Kidney (tissue), 14 donors: ENCODE data around the gene SYNE1. TPM values are rescaled to one million over a fixed set of nuclear protein-coding genes. Genes with fewer than 3 reads are reported as not detected.
"Not testable (repeated sequence)": the region's sequence is repeated elsewhere in the genome, so short reads cannot be mapped to it uniquely, and the experiment has no call there.

Experiments used
- DNase-seq, 5 donors: peaks; one replicate each; pipeline ENCODE4 v3.0.0-alpha.2; 2013 to 2020
- FAIRE-seq: peaks from 2 replicates; lab custom pipeline; 2012; peaks lifted over from hg19 to GRCh38; lab: Jason Lieb, UNC
- H3K27ac ChIP-seq, 2 donors: one replicate each; pipeline ENCODE4 v1.7.0; 2013; ENCODE audit warnings: low read depth in 2 of 2, low read length in 2 of 2, inconsistent platforms in 1 of 2
- H3K27me3 ChIP-seq: one replicate; pipeline ENCODE4 v1.7.1; 2013; ENCODE audit warnings: low read length, inconsistent platforms; ENCODE audit not compliant: control insufficient read depth, insufficient read depth
- H3K36me3 ChIP-seq, 3 donors: one replicate each; pipeline versions ENCODE4 v1.7.0 to v1.7.1; 2013; ENCODE audit warnings: low read length in 3 of 3, control low read depth in 1 of 3, inconsistent platforms in 1 of 3; ENCODE audit not compliant: insufficient read depth in 3 of 3, control insufficient read depth in 2 of 3
- H3K4me1 ChIP-seq, 3 donors: one replicate each; pipeline versions ENCODE4 v1.7.0 to v1.7.1; 2013; ENCODE audit warnings: low read length in 3 of 3, inconsistent platforms in 1 of 3, low read depth in 1 of 3; ENCODE audit not compliant: control insufficient read depth in 2 of 3, insufficient read depth in 2 of 3
- H3K4me3 ChIP-seq, 3 donors: one replicate each; pipeline versions ENCODE4 v1.7.0 to v1.8.1; 2013; ENCODE audit warnings: low read length in 3 of 3, control low read depth in 1 of 3, inconsistent platforms in 1 of 3
- H3K9ac ChIP-seq, 3 donors: one replicate each; pipeline versions ENCODE4 v1.7.0 to v1.7.1; 2013; ENCODE audit warnings: low read length in 3 of 3, control low read depth in 1 of 3, inconsistent platforms in 1 of 3
- H3K9me3 ChIP-seq, 3 donors: one replicate each; pipeline versions ENCODE4 v1.7.0 to v1.7.1; 2013; ENCODE audit warnings: low read length in 3 of 3, control low read depth in 1 of 3, inconsistent platforms in 1 of 3; ENCODE audit not compliant: control insufficient read depth in 2 of 3, insufficient read depth in 1 of 3
- CTCF ChIP-seq: IDR thresholded peaks from 3 replicates; pipeline ENCODE4 v1.5.1; 2012; ENCODE audit warnings: mild to moderate bottlenecking, moderate library complexity, borderline replicate concordance; ENCODE audit not compliant: insufficient read depth; ENCODE audit errors: extremely low read depth
- intact Hi-C: fragments of 100-400 bp; cut with DNase I; formaldehyde crosslinking; loops from one replicate; pipeline ENCODE4 v1.11.1; 2022
- polyA plus RNA-seq: library from polyadenylated mRNA; stranded (reverse); fragments of 350-450 nt; fragmentation: Illumina TruSeq; extraction: RNeasy Lipid Tissue Mini Kit (QIAGEN cat#74804); gene quantifications from one replicate; pipeline ENCODE4 v1.2.3, GENCODE V29; 2014; ENCODE audit warnings: low read depth, low replicate concordance; ENCODE audit not compliant: insufficient read depth
- total RNA-seq: library from RNA; stranded (reverse); fragmentation: NEBNext Ultra II Directional; extraction: Animal tissue kit (Norgen Biotek cat#: 25700); gene quantifications from one replicate; pipeline ENCODE4 v1.2.1, GENCODE V29; 2021
- donor health status: control.
- donor health status: control.
- donor health status: control.
- donor health status: control.
- donor health status: control.
- donor health status: DM: yes; HTN: yes; CAD: no.
- donor health status: Normal renal cell carcinoma (clear cell type).

SYNE1 gene
- total and polyA plus RNA-seq, 2 donors from 2014 or later, result 47.8 to 216 TPM

- DNase-seq (no peak), FAIRE-seq (no peak)
- H3K36me3 ChIP-seq, result no peaks in the 10 kb centered on the region
- intact Hi-C loops, result no loop called here
- no peak overlapping the region for H3K27ac ChIP-seq
- H3K9ac ChIP-seq, result no peak overlapping the region
- no peaks in the 10 kb centered on the region for H3K27me3 ChIP-seq
- no peak for TF ChIP-seq CTCF
- no peaks in the 10 kb centered on the region for H3K9me3 ChIP-seq
- no peaks in the 10 kb centered on the region for H3K4me1 ChIP-seq
- H3K4me3 ChIP-seq, result no peak overlapping the region
These were observed 70.9 kb downstream of the SYNE1 start for GRCh38 chr6:152566103-152566875.

- Histone ChIP-seq H3K4me1 (no peaks in the 10 kb centered on the region), H3K27ac (no peak overlapping the region), H3K36me3 (no peaks in the 10 kb centered on the region), H3K27me3 (no peaks in the 10 kb centered on the region), H3K4me3 (no peak overlapping the region), H3K9me3 (peaks cover 0 to 3% (median 0%) of the 10 kb centered on the region in 3 donors), H3K9ac (no peak overlapping the region)
- no peak for DNase-seq
- TF ChIP-seq CTCF, result no peak
- intact Hi-C loops, result no loop called here
- no peak for FAIRE-seq
These were observed 74.0 kb downstream of the SYNE1 start for GRCh38 chr6:152563177-152563576.

DNA sequence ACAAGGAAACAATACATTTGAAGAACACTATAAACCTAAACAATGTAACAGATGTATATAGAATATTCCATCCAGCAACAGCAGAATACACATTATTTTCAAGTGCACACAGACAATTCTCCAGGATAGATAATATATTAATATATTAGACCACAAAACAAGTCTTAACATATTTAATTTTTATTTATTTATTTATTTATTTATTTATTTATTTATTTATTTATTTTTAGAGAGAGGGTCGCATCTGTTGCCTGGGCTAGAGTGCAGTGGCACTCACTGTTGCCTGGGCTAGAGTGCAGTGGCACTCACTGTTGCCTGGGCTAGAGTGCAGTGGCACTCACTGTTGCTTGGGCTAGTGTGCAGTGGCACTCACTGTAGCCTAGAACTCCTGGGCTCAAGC, 78.4 kb downstream of the SYNE1 start:
- intact Hi-C loops, FAIRE-seq, H3K4me1 ChIP-seq, H3K27me3 ChIP-seq, H3K36me3 ChIP-seq, H3K9ac ChIP-seq, H3K4me3 ChIP-seq, DNase-seq, H3K27ac ChIP-seq: not testable (repeated sequence)
- peaks cover 0 to 18% (median 0%) of the 10 kb centered on the region in 3 donors for H3K9me3 ChIP-seq

- no peak overlapping the region for H3K4me3 ChIP-seq
- H3K9me3 ChIP-seq, result peaks cover 0 to 18% (median 0%) of the 10 kb centered on the region in 3 donors
- no peak for TF ChIP-seq CTCF
- H3K4me1 ChIP-seq, result no peaks in the 10 kb centered on the region
- intact Hi-C loops, result no loop called here
- no peaks in the 10 kb centered on the region for H3K36me3 ChIP-seq
- no peak overlapping the region for H3K9ac ChIP-seq
- no peaks in the 10 kb centered on the region for H3K27me3 ChIP-seq
- no peak overlapping the region for H3K27ac ChIP-seq
- FAIRE-seq (no peak), DNase-seq (no peak)
These were observed 79.7 kb downstream of the SYNE1 start for GRCh38 chr6:152557502-152557901.
